GM18870 (cell line): ENCODE measurements around the gene FDXR.

Experiments
- ATAC-seq: cut with Tn5 transposase; IDR thresholded peaks from one replicate; pipeline ENCODE4 v1.9.1; 2021; ENCODE audit warnings: moderate library complexity; ENCODE audit not compliant: unreplicated experiment

The FDXR gene

GRCh38 chr17:74839990-74840852 lies 32.6 kb downstream of the FDXR start:
- no peak for ATAC-seq

- no peak for ATAC-seq
Observed at GRCh38 chr17:74838274-74838673, 34.5 kb downstream of the FDXR start.

GRCh38 chr17:74836691-74837467 lies 35.9 kb downstream of the FDXR start:
- no peak for ATAC-seq

DNA sequence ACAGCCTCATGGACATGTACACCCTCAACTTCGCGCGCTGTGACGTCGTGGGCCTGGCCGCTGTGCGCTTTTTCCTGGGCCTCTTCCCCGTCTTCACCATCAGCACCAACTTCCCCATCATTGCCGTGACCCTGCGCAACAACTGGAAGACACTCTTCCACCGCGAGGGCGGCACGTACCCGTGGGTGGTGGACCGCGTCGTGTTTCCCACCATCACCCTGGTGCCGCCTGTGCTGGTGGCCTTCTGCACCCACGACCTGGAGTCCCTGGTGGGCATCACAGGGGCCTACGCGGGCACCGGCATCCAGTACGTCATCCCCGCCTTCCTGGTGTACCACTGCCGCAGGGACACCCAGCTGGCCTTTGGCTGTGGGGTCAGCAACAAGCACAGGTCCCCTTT lies 36.6 kb downstream of the FDXR start:
- no peak for ATAC-seq

DNA sequence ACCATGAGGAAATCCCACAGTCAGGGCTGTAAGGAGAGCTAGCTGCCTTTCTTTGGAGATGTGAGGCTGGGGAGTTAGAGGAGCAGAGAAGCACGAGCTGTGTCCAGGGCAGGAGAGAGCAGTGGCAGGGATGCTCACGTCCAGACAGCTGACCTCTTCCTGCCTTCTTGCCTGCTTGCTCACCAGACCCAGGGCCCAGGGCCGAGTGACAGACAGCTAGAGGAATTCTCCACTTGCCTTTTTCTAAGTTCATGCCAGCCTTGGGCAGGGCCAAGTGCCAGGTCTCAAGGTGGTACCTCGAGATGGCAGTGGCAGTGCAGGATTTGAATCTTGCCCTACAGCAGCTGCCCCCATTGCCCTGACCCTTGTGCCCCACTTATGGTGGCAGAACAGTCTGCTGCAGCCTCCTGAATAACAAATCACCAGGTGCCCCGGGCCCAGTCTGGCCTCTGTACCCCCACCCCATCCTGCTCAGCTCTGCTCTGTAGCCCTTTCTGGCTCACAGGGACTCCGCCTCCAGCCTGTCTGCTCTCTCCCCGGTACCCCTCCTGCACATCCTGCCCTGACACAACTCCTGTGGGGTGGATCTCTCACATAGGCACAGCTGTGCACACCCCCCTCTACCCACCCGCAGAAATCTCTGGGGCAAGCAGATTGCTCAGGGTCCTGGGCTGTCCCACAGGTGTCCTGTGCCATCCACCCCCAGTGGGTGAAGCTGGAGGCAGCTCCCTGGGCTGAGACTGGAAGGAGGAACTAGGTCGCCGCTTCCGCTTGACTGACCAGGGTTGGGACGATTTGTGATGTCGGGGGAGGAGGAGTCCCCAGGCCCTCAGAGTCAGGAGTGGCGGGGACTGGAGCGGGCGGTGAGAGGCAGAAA lies 39.1 kb downstream of the FDXR start:
- ATAC-seq = no peak

DNA sequence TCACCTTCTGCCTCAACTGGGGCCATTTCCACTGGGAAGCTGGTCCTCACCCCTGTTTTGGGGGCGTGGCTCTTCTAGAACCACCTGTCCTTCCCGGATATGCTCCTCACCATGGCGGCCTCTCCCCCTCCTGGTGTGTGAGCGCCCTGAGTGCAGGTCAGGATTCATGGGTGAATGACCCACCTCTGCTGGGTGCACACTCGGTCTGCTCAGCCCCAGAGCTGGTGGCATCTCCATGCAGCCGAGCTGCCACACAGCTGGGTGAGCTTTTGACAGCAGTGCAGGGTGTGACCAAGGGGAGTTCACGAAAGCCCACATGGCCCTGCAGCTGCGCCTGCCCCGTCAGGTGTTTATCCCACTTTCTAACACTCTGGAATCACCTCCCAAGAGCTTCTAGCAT lies 40.4 kb downstream of the FDXR start:
- no peak for ATAC-seq

DNA sequence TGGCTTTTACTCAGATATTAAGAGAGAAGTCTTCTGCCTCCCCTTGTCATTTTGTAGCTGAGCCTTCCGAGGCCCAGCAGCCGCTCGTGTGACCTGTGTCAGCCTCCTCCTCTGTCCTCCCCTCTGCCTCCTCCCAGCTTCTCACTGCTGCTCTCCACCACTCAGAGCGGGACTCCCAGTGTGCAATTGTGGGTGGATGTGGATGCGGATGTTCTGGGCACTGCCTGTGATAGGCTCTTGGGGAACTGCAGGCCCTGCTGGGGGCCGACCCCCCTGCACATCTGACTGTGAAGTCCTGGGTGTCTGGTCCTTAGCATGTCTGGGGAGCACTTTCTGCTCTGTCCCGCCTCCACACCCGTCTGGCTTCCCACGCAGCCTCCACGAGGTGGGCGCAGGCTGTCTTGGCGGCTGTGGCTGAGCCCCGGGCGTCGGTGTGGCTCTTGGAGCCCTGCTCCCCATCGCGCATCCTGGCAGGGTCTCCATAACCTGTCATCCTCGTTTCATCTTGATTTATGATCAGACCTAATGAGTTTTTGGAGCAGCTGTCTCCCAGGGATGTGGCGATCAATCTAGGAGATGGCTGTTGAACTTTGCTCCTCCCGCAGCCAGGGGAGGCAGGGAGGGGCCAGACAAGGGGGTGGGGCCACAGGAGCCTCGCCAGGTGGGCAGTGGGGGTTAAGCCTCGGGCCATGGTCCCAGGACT lies 41.2 kb downstream of the FDXR start:
- no peak for ATAC-seq

- ATAC-seq = no peak
Observed at GRCh38 chr17:74830861-74831260, 41.9 kb downstream of the FDXR start.

DNA sequence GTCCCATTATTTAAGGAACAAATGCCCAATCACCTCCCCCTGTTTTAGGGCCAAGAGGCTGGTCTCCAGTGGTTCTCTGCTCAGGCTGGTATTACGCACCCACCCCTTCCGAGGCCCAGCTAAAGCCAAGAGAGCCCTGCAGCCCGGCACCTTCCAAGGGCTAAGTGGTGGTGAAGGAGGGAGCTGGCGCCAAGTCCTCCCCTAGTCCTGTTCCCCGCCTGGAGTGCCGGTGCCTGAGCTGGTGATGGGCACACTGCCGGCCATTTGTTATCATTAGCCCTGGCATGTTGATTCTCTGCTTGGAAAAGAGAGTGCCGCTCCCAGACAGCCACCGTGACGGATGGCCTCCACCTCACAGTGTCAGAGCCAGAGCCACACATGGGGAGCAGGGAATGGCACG lies 45.0 kb downstream of the FDXR start:
- ATAC-seq = no peak

DNA sequence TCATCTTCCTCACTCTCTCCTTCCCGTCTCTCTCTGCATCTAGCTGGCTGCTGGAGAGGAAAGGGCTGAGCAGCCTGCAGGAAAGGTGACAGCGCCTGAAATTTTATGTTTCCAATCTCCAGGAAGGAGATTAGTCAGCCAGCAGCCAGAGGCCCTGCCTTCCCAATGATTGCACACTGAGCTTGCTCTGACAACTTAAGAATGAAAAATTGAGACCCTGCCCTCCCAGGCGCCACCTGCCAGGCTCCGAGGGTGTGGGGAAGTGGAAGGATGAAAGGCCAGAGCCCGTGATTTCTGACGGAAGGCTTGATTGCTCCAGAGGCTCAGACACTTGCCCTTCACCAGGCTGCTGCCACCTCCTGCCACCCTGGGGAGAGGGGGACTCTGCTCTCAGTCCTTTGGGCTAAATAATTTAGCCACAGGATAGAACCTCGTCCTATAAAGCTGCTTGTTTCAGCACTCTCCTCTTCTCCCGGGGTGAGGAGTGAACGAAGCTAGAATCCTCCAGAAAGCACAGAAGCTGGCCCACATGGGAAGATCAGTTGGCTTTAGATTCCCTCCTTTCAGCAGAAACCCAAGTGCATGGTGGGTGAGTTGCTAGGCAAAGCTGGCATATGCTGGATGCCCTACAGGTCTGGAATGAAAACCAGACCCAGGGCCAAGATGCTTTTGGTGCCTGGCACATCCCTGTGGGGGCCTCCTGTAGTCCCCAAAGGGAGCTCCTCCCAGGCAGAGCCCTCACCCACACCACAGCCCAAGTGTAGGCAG lies 46.7 kb downstream of the FDXR start:
- no peak for ATAC-seq

- no peak for ATAC-seq
Observed at GRCh38 chr17:74824961-74825627, 47.7 kb downstream of the FDXR start.

DNA sequence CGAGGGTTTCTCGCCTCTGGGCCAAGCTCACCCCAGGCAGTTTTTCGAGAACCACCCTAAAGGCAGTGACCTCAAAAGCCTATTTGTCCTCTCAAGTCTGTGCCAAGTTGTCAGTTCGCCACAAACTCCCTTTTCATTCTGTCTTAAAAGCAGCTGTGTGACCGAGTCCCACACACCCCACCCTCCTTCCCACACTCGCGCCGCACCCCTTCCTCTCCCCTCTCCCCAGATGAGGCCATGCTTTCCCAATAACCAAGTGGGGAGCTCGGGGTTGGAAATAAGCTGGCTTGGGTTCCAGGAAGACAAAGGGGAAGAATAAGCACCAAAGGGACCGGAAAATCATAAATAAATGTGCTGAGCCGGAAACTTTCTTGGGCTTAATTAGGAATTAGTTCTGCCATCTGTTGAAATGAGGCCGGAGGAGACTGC lies 49.8 kb downstream of the FDXR start:
- no peak for ATAC-seq

DNA sequence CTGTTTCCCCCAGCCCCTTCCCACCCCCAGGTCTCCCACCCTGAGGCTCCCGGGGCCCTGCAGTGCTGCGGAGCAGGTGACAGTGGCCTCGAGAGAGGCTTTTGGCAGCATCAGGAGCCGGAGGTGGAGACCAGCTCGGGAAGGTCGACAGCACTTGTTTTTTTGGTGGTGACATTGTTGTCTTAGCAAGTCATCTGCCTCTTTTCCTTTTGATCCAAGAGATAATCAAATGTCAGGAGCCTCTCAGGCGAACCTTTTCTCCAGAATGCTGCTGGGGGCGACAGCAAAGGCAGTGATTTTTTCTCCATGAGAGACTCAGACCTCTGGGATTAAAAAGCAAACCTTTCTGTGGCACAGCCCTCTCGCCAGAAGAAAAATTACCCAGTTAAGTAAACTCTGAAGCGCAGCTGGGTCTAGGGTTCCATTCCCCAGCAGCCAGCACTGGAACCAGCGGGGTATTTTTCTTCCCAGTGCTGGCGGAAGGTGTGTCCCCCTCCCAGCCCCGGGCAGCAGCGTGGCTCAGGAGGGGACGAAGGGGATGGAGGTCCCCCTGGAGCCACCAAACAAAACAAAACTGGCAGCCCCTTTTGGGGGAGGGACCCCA lies 50.4 kb downstream of the FDXR start:
- ATAC-seq = no peak

DNA sequence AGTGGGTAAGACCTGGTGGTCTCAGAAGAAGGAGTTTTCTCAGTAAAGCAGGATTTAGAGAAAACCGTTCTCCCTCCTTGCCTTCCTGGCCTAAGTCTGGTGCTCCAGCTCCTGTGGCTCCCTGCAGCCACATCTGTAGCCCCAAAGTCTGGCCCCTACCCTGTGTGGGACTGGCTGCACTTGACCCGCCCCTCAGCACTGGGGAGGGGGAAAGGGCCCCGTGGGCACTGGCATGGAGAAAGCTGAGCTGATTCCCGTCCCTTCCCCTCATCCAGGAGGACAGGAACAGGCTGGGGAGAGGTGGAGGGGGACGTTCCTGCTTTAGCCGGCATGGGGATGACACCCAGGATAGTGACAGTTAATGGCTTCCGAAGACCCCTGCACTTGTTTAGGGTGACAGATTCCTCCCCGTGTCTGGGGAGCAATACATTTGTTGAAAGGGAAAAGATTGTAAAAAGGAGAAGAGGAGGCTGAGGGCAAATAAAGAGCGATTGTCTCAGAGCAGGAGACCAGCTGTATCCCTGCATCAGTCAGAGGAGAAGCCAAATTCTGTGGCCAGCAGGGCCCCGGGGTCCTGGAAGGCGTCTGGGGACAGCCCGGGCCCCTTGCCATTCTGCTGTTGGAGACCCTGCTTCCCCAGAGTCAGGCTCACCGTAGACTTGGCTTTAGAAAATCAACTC lies 51.0 kb downstream of the FDXR start:
- no peak for ATAC-seq

DNA sequence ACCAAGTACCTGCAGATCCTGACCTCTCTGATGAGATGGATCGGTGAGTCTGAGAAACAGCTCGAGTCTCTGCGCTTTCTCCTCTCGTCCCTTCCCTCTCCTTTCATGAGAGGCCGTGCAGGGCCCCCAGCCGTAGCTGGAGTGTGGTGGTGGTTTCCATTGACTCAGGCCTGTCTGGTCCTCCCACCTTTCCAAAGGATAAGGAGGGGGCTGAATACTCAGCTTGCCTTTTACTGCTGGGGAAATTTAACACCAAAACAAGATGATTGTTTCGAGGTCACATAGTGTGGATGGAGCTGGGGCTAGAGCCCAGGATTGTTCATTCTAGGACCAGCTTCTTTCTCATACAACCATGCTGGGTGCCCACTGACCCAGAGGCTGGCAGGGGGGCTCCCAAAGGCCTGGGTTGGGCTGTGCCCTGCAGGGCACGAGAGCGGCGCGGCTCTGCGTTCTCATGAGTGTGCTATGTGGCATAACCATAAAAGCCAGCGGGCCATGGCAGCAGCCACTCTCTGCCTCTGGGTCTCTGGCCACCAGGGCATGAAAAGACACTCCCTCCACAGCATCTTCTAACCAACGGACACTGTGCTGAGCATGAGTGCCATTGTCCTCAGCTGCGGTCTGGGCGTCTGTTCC lies 52.9 kb downstream of the FDXR start:
- no peak for ATAC-seq

DNA sequence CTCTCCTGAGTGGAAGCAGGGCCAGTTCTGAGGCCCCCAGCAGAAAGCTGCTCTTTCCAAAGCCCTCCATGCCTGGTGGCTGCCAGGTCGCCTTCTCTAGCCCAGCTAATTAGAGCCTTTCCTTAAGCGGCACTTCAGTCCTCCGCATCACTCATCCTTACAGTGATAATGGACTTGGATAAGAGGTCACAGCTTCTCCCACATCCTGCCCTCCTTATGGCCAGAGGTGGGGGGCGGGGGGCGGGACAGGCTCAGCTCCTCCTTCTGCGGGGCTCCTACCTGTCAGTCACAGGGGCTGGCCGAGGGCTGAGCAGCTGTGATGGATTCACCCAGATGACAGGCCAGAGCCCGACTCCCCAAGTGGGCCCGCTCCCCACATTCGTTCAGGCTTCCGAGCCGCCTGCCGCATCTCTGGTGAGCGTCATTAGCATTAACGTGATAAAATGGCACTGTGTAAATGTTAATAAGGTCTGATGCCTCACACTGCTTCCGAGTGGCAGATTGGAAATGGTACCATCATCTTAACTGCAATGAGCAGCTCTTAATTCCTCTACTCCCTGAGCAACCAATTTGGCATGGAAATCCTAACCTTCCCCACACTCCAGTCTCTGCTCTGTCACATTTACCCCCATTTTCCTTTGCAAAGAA lies 54.4 kb downstream of the FDXR start:
- ATAC-seq = no peak

DNA sequence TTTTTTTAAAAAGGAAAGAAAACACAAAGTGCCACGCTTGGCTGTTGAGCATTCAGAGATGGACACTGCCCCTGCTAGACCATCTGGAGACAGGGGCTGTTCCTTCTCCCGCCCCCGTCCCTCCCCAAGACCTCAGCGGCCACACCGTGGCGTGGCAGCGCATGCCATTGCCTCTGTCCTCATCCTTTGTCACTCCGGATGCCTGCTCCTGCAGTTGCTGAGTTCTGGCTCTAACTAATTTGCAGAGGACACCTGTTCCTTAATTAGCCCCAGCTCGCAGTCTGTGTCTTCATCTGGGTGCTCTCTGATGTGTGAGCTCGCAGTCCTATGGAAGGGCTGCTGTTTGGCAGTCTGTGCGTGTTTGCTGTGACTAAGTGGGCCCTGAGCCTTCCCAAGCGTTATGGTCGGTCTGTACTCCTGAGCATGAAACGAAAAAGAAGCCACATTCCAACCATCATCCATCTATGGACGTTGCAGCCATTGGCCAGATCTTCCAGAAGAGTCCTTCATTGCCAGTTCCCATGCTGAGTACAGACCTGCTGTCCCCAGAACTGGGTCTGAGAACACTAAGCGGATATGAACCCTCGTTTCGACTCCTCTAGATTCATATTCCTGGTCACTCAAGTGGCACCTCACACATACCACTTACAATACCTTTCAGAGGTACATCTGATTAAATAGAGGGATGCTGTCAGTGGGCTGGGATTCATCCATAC lies 55.7 kb downstream of the FDXR start:
- no peak for ATAC-seq
